ENCODE measurements around the gene CHP2.

GRCh38 chr16:23728112-23728477 lies 26.7 kb upstream of the CHP2 start:
- TF ChIP-seq CTCF (IDR thresholded peaks at IDR 0.05): no peak
- no peak for TF ChIP-seq POLR2A (IDR thresholded peaks at IDR 0.05)
- no peak for TF ChIP-seq EP300 (IDR thresholded peaks at IDR 0.05)
- TF ChIP-seq POLR2AphosphoS5 (IDR thresholded peaks at IDR 0.05): no peak
